Motor neuron (in vitro differentiated cells): Measurements from ENCODE around the gene SLC16A1. TPM values are rescaled to one million over a fixed set of nuclear protein-coding genes. Genes with fewer than 3 reads are reported as not detected.

ENCODE experiments used
- ATAC-seq, 8 experiments: fragments of 200-7000 bp; cut with Tn5 transposase; replicated peaks in 6 of 8; 2 replicates each; pipeline ENCODE4 v1.8.0; 2021; ENCODE audit warnings: mild to moderate bottlenecking in 8 of 8, moderate library complexity in 8 of 8
- H3K27ac ChIP-seq, 2 donors: fragments of 250-450 bp; sonication (Bioruptor Pico); 2 replicates each; pipeline ENCODE4 v1.9.0; 2021; ENCODE audit warnings: antibody characterized with exemption in 2 of 2, mild to moderate bottlenecking in 2 of 2, moderate library complexity in 1 of 2
- H3K4me1 ChIP-seq, 2 donors: fragments of 250-450 bp; sonication (Bioruptor Pico); replicated peaks in 1 of 2; 2 replicates each; pipeline ENCODE4 v1.6.1; 2021; ENCODE audit warnings: antibody characterized with exemption in 2 of 2, mild to moderate bottlenecking in 2 of 2, moderate library complexity in 1 of 2
- H3K4me3 ChIP-seq, 5 donors: fragments of 250-450 bp; sonication (Bioruptor Pico); 2 replicates each; pipeline ENCODE4 v1.9.0; 2021; ENCODE audit warnings: antibody characterized with exemption in 5 of 5, mild to moderate bottlenecking in 5 of 5, moderate library complexity in 4 of 5
- WGBS, 10 experiments: fragments of 450-650 bp; shearing (Covaris generic); methylation state at CpG; one replicate each; pipeline ENCODE4 v1.0.0; 2022; 5-methylcytosine and 5-hydroxymethylcytosine counted together
- in situ Hi-C, 9 experiments: fragments of 400-800 bp; cut with MboI; loops; one replicate each; pipeline ENCODE4 v1.15.0; 2021; ENCODE audit warnings: low sequenced_read_pairs in 9 of 9, low pct_unique_long_range_greater_than_20kb in 2 of 9; ENCODE audit not compliant: unreplicated experiment in 9 of 9
- total RNA-seq, 8 experiments: library from RNA; unstranded; fragments of 300-600 nt; gene quantifications; 2 replicates each; pipeline versions ENCODE4 v1.2.3 to v1.2.4, GENCODE V29; 2022

SLC16A1 gene
- total RNA-seq, 8 experiments from 2014 or later, result 48.0 to 143 (median 77.6) TPM

DNA sequence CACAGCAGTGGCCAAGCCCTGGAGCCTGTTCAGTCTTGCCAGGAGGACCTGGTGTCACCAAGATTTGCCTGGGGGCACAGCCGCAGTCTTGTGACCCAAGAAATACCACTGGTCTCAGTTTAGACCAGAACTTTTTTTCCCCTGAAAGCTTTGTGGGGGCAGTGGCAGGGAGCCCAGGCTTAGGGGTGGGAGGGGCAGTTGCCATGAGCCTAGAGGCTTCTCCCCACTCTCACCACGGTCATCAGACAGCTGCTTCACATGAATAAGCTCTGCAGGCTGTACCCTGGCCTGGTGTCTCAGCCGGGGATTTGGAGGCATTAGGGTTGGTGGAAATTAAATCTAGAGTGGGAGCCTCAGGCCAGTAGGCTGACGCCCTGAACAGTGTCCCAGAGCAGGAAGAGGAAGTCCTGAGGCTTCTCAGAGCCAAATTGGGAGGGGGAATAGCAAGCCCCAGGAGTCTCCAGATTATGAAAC, 73.7 kb downstream of the SLC16A1 start:
- in situ Hi-C loops, result loop anchor here in 2 of 9 experiments (25.0 kb wide), 1 partner anchor 155 kb away; no protein-coding TSS in a partner anchor
- Histone ChIP-seq H3K4me1 (peaks cover 3 to 5% of the 10 kb centered on the region in 2 donors), H3K4me3 (no peak overlapping the region), H3K27ac (no peak overlapping the region)
- ATAC-seq, result peak in 3 of 8 experiments; percentile 39 to 70 (median 46)
- WGBS, 10 experiments, result 0 to 100% (median 77%) methylated on average over 1 to 3 of the region's 4 CpGs; no CpG with 5 or more reads in 5 of the 10 experiments

DNA sequence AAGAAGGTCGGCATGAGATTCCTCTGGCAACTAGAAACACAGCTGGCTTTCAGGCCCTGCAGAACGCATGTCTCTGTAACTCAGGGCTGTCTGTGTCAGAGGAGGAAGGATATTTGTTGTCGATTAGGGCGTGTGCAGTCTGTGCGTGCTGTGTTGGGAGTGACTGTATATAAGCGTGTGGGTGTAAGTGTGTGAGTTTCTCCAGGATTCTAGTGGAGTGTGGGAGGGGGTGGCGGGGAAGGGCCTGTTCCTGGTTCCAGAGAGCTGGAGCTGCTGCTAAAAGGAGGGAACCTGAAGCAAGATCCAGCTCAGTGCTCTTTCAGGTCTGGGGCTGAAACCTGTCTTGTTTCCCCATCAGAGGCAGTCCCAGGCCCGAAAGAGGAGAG, 74.3 kb downstream of the SLC16A1 start:
- in situ Hi-C loops, result loop anchor here in 2 of 9 experiments (25.0 kb wide), 1 partner anchor 156 kb away; no protein-coding TSS in a partner anchor
- peak in 3 of 8 experiments; percentile 38 to 86 (median 77) for ATAC-seq
- 12 to 94% (median 70%) methylated on average over 1 to 7 of the region's 8 CpGs; no CpG with 5 or more reads in 4 of the 10 experiments for WGBS, 10 experiments
- H3K27ac ChIP-seq, result no peak overlapping the region
- H3K4me1 ChIP-seq, result peaks cover 3 to 5% of the 10 kb centered on the region in 2 donors
- no peak overlapping the region for H3K4me3 ChIP-seq

DNA sequence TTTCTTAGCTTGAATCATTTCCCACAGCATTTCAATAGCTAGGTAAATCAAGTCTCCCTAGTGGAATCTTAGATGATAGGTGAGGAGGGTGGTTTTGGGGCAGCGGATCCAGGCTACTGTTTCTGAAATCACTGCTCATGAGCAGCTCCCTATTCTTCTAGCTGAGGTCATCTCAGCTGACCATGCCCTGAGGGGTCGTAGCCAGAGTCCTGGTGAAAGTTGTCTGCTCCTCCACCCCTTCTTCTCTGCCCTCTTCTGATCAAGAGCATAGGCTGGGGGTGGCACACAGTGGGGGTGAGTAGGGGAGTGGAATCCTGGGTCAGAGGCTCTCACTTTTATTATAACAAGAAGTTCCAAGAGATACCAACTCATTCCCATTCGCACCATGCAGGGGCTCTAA, 76.2 kb downstream of the SLC16A1 start:
- peaks cover 3 to 5% of the 10 kb centered on the region in 2 donors for H3K4me1 ChIP-seq
- no peak overlapping the region for H3K4me3 ChIP-seq
- H3K27ac ChIP-seq, result no peak overlapping the region
- no peak for ATAC-seq
- in situ Hi-C loops, result loop anchor here in 2 of 9 experiments (25.0 kb wide), 1 partner anchor 157 kb away; no protein-coding TSS in a partner anchor
- WGBS, 10 experiments, result 50 to 100% (median 100%) methylated on average over 1 to 3 of the region's 3 CpGs; no CpG with 5 or more reads in 3 of the 10 experiments

DNA sequence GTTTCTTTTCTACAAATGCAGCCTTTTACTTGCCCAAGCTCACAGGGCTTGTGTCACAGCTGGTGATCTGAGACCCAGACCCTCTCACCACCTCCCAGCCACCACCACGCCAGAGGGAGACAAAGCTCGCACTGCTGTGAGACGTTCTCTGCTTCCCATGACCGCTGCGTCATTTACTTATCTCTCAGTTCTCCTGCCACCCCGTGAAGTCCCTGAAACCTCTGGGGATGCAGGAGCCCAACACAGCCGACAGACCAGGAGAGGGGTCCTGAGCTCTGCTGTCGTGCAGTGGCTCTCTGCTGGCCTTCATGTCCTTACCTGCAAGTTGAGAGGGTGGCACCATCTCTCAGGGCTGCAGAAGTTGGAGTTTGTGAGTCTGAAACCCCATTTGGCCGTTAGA, 77.7 kb downstream of the SLC16A1 start:
- ATAC-seq, result no peak
- no peak overlapping the region for H3K27ac ChIP-seq
- WGBS, 10 experiments, result 57 to 100% (median 81%) methylated on average over 1 to 9 of the region's 9 CpGs; no CpG with 5 or more reads in 3 of the 10 experiments
- in situ Hi-C loops, result loop anchor here in 2 of 9 experiments (25.0 kb wide), 1 partner anchor 159 kb away; no protein-coding TSS in a partner anchor
- peaks cover 3 to 5% of the 10 kb centered on the region in 2 donors for H3K4me1 ChIP-seq
- no peak overlapping the region for H3K4me3 ChIP-seq

DNA sequence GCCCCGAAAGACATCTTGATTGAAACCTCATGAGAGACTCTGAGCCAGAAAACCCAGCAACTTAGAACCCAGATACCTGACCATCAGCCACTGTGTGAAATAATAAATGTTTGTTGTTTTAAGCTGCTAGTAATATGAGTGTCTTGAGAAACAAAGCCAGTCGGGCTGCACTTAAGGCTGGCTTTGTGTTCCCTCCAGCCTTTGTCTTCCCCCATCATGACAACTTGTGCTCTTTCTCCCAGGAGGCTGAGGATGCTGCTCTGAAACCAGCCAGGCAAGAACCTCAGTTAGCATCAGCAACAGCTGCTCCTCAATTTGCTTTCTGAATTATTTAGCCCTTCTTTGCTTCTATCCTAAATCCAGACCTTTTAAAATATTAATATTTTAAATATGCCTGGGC, 78.2 kb downstream of the SLC16A1 start:
- H3K27ac ChIP-seq, result no peak overlapping the region
- in situ Hi-C loops, result loop anchor here in 2 of 9 experiments (25.0 kb wide), 1 partner anchor 160 kb away; no protein-coding TSS in a partner anchor
- peaks cover 3 to 5% of the 10 kb centered on the region in 2 donors for H3K4me1 ChIP-seq
- WGBS, 10 experiments, result 0 to 100% (median 43%) methylated on average over 1 to 2 of the region's 2 CpGs; no CpG with 5 or more reads in 2 of the 10 experiments
- no peak overlapping the region for H3K4me3 ChIP-seq
- ATAC-seq, result no peak

DNA sequence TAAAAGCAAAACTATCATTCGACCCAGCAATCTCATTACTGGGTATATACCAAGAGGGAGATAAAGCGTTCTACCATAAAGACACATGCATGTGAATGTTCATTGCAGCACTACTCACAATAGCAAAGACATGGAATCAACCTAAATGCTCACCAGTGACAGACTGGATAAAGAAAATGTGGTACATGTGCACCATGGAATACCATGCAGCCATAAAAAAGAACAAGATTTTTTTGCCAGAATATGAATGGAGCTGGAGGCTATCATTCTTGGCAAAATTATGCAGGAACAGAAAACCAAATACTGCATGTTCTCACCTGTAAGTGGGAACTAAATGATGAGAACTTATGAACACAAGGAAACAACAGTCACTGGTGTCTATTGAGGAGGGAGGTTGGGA, 79.7 kb downstream of the SLC16A1 start:
- in situ Hi-C loops, result loop anchor here in 2 of 9 experiments (25.0 kb wide), 1 partner anchor 161 kb away; no protein-coding TSS in a partner anchor
- H3K4me3 ChIP-seq, result no peak overlapping the region
- ATAC-seq, result no peak
- H3K27ac ChIP-seq, result no peak overlapping the region
- peaks cover 3 to 5% of the 10 kb centered on the region in 2 donors for H3K4me1 ChIP-seq
- 20 to 100% (median 61%) methylated on average over 1 to 2 of the region's 2 CpGs for WGBS, 10 experiments

DNA sequence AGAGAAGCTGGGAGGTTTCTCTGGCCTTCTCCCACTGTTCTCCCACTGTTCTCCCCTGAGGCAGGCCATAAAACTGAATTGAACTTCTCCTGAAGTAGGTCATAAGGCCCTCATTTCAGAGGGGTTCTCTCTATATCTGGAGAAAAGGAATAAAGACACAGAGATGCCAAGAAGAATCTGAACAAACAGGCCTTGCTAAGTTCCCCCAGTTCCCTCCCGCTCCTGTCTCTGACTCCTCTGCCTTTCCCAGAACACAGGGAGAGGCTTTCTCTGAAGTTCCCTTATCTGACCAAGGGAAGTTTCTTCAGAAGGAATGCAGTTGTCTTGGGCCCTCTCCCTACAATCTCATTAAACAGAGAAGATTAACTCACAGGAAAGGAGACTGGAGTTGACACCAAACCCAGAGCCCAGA, 83.4 kb downstream of the SLC16A1 start:
- no peak overlapping the region for H3K4me3 ChIP-seq
- H3K27ac ChIP-seq, result no peak overlapping the region
- in situ Hi-C loops, result no loop called here
- WGBS, 10 experiments, result 67 to 100% (median 100%) methylated on average over 1 of the region's 1 CpG; no CpG with 5 or more reads in 7 of the 10 experiments
- peak in 3 of 8 experiments; percentile 41 to 70 (median 60) for ATAC-seq
- H3K4me1 ChIP-seq, result peaks cover under 1% of the 10 kb centered on the region in 2 donors

DNA sequence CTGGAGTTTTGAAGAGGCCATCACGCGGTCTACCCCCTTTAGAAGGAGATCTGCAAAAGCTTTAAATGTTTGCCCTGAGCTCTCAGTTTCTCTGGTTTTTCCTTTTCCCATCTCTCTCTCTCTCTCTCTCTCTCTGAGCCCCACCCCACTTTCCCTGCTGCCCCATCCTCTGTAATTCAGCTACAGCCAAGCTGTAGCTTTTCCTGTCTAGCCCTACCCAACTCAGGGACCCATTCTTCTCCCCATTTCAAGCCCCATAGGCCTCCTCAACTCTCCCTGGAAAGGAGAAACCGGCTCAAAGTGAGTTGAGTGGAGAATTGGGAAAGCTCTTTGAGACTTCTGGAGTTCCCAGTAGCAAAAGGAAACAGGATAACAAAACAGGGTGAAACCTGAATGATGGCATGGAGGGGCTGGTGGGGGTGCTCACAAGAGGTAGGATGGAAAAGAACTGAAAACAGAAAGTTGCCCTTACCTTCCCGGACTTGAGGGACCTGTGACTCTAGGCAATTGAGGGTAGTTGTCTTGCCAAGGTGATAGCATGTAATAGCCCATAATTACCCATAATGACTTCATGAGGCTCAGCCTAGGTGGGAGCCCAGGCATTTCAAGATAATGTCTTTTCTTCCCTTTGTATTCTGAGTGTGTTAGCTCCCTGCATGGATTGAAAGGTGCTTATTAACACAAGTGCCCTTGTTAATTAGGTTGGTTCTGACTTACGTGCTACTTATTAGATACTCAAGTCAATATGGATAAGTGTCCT, 84.9 kb downstream of the SLC16A1 start:
- no peak overlapping the region for H3K4me3 ChIP-seq
- ATAC-seq, result no peak
- H3K4me1 ChIP-seq, result no peaks in the 10 kb centered on the region
- WGBS, 10 experiments, result 48 to 93% (median 83%) methylated on average over 2 to 5 of the region's 5 CpGs; no CpG with 5 or more reads in 1 of the 10 experiments
- in situ Hi-C loops, result no loop called here
- H3K27ac ChIP-seq, result no peak overlapping the region

DNA sequence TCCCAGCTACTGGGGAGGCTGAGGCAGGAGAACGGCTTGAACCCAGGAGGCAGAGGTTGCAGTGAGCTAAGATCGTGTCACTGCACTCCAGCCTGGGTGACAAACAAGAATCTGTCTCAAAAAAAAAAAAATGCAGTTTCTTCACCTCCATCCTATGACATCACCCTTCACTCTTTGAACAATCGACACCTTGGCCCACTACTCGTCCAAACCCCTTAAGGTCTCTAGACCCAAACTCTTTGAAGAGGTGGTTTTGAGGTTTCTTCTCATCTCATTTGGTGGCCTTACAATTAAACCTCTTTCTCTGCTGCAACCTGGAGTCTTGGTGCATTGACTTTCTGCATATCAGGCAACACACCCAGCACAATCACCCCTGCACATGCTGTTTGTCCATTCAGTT, 86.1 kb downstream of the SLC16A1 start:
- ATAC-seq, result no peak
- H3K4me1 ChIP-seq, result no peaks in the 10 kb centered on the region
- in situ Hi-C loops, result no loop called here
- 60 to 91% (median 86%) methylated on average over 1 to 4 of the region's 4 CpGs; no CpG with 5 or more reads in 4 of the 10 experiments for WGBS, 10 experiments
- no peak overlapping the region for H3K27ac ChIP-seq
- H3K4me3 ChIP-seq, result no peak overlapping the region

DNA sequence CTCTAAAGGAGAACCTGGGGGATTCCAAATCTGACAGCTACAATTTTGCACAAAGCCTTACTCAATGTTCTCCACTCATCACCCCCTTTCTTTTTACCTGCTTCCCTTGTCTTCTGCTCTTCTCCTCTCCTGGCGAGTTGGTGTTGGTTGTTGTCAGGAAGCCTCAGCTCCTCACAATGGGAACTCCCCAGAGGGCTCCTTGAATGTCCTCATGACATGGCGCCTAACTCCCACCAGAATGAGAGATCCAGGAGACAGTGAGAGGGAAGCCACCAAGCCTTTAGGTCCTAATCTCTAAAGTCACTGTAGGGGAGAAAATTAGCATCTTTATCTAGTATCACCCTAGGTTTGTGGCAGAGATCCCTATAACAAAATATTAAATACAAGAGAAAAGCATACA, 87.8 kb downstream of the SLC16A1 start:
- no peak for ATAC-seq
- in situ Hi-C loops, result no loop called here
- Histone ChIP-seq H3K4me1 (no peaks in the 10 kb centered on the region), H3K4me3 (no peak overlapping the region), H3K27ac (no peak overlapping the region)
- 67 to 100% (median 94%) methylated on average over 1 to 2 of the region's 2 CpGs; no CpG with 5 or more reads in 3 of the 10 experiments for WGBS, 10 experiments

DNA sequence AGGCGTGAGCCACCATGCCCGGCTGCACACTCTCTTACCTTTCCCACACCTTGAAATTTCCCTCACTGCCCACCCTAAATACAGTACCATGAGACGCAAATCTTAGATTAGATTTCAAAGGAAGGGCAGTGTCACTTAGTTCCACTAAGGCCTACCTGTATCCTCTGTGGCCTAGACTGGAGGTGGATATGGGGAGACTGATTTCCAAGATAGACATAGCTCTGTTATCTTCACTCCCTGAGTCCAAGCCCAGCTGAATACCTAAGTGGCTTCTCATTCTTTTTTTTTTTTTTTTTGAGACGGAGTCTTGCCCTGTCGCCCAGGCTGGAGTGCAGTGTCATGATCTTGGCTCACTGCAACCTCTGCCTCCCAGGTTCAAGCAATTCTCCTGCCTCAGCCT, 89.0 kb downstream of the SLC16A1 start:
- in situ Hi-C loops, result no loop called here
- Histone ChIP-seq H3K4me1 (no peaks in the 10 kb centered on the region), H3K27ac (no peak overlapping the region), H3K4me3 (no peak overlapping the region)
- ATAC-seq, result no peak
- WGBS, 10 experiments, result 88 to 100% (median 92%) methylated on average over 1 to 4 of the region's 5 CpGs; no CpG with 5 or more reads in 6 of the 10 experiments

DNA sequence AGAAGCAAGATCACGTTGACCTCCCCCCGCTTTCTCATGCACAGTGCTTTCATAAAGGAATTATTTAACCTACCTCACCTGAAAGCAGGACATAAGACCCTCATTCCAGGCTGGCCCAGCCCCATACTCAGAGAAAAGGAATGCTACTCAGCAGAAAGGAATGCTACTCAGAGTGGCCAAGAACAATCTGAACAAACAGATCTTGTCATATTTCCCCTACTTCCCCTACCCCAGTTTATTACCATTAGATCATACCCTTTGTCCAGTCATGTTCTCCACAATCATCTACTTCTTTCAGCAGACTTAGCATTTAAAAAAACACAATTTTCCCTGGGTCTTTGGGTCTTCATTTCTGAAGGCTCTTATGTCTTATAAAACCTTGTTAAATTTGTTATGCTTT, 89.8 kb downstream of the SLC16A1 start:
- ATAC-seq, result no peak
- 75 to 100% (median 89%) methylated on average over 1 to 2 of the region's 2 CpGs; no CpG with 5 or more reads in 2 of the 10 experiments for WGBS, 10 experiments
- in situ Hi-C loops, result no loop called here
- no peaks in the 10 kb centered on the region for H3K4me1 ChIP-seq
- no peak overlapping the region for H3K4me3 ChIP-seq
- H3K27ac ChIP-seq, result no peak overlapping the region

DNA sequence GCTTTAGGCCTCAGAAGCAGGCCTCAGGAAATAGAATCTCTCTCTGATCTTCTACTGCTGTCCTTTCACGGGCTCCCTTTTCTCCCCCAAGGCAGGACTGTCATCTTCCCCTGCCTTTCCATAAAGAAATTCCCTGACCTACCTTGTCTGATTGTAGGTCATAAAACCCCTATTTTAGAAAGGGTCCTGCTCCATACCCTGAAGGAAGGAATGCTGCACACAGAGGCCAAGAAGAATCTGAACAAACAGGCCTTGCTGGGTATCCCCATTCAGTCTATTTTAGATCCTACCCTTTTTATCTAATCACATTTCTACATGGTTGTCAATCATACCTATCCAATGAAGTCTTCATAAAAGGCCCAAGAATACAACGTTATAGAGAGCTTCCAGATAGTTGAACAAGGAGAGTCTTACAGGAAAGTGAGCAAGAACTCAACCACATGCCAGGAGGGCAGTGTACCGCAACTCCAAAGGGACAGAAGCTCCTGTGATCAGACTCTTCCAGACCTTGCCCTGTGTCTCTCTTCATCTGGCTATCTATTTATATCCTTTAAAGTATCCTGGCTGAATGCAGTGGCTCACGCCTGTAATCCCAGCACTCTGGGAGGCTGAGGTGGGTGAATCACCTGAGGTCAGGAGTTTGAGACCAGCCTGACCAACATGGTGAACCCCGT, 93.1 kb downstream of the SLC16A1 start:
- in situ Hi-C loops, result no loop called here
- no peaks in the 10 kb centered on the region for H3K4me1 ChIP-seq
- H3K4me3 ChIP-seq, result no peak overlapping the region
- ATAC-seq, result no peak
- no peak overlapping the region for H3K27ac ChIP-seq
- WGBS, 10 experiments, result 60 to 100% (median 84%) methylated on average over 1 to 5 of the region's 5 CpGs
